SK-N-SH treated with all-trans-retinoic acid at 6 μM for 48 hours (cell line): ENCODE data around the gene DAGLA.

Experiments
- ARNTL ChIP-seq: fragments of 450-650 bp; formaldehyde crosslinking; IDR thresholded peaks from 2 replicates; pipeline ENCODE4 v1.5.0; 2020; ENCODE audit warnings: low read depth, mild to moderate bottlenecking, moderate library complexity, borderline replicate concordance
- GLIS3 ChIP-seq: fragments of 250-450 bp; sonication (Bioruptor Pico); IDR thresholded peaks from 2 replicates; pipeline ENCODE4 v1.5.0; 2020; ENCODE audit warnings: mild to moderate bottlenecking, moderate library complexity
- SNAI2 ChIP-seq: fragments of 250-450 bp; sonication (Bioruptor Pico); IDR thresholded peaks from 2 replicates; pipeline ENCODE4 v1.5.0; 2020; ENCODE audit warnings: mild to moderate bottlenecking, moderate library complexity
- TCF4 ChIP-seq: fragments of 250-450 bp; sonication (Bioruptor Pico); IDR thresholded peaks from 2 replicates; pipeline ENCODE4 v1.8.0; 2021; ENCODE audit warnings: mild to moderate bottlenecking, moderate library complexity, borderline replicate concordance
- ZFP3 ChIP-seq: fragments of 250-450 bp; sonication (Bioruptor Pico); IDR thresholded peaks from 2 replicates; pipeline ENCODE4 v1.5.0; 2020; ENCODE audit warnings: mild to moderate bottlenecking, moderate library complexity
- ZNF565 ChIP-seq: fragments of 450-650 bp; formaldehyde crosslinking; conservative IDR thresholded peaks from 2 replicates; pipeline ENCODE4 v1.5.0; 2020; ENCODE audit warnings: low read depth, mild to moderate bottlenecking, moderate library complexity
- TF ChIP-seq, protein P1 (sequence below): fragments of 250-450 bp; sonication (Bioruptor Pico); IDR thresholded peaks from 2 replicates; pipeline ENCODE4 v1.8.0; 2021; ENCODE audit warnings: low read depth, mild to moderate bottlenecking, moderate library complexity, borderline replicate concordance

DNA sequence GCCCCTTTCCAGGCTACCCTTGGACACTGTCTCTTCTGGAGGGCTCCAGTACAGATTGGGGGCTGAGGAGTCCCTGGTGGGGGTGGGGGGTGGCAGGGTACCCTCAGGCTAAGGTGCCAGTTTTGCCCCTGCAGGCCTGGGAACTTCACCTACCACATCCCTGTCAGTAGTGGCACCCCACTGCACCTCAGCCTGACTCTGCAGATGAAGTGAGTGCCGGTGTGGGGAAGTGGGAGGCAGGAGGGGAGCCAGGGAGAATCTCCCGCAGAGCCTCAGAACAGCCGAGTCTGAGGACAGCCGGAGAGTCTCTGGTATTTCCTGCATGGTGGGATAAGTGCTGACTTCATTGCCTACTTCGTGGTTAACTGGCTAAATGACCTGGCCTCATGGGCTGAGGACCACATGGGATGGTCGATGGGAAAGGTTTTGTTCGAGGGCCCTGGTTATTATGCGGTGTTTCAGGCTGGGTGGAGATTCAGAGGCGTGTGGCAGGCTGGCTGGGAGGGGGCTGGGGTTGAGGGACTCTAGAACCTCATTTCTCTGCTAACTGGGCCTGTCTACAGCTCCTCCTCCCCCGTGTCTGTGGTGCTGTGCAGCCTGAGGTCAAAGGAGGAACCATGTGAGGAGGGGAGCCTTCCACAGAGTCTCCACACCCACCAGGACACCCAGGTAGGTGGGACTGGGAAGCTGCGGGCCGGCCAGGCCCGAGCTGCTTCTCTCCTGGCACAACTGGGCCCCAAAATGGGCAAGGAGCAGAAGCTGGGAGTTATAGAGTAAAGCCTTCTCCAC lies 103.7 kb downstream of the DAGLA start:
- TF ChIP-seq TCF4 (CRISPR knock-in tag) = no peak
- no peak for TF ChIP-seq ZNF565 (CRISPR knock-in tag)
- no peak for TF ChIP-seq GLIS3
- TF ChIP-seq ZFP3 (CRISPR knock-in tag) = no peak
- TF ChIP-seq, protein P1, sequence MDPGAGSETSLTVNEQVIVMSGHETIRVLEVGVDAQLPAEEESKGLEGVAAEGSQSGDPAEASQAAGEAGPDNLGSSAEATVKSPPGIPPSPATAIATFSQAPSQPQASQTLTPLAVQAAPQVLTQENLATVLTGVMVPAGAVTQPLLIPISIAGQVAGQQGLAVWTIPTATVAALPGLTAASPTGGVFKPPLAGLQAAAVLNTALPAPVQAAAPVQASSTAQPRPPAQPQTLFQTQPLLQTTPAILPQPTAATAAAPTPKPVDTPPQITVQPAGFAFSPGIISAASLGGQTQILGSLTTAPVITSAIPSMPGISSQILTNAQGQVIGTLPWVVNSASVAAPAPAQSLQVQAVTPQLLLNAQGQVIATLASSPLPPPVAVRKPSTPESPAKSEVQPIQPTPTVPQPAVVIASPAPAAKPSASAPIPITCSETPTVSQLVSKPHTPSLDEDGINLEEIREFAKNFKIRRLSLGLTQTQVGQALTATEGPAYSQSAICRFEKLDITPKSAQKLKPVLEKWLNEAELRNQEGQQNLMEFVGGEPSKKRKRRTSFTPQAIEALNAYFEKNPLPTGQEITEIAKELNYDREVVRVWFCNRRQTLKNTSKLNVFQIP (CRISPR knock-in tag) = no peak
- TF ChIP-seq ARNTL (CRISPR knock-in tag) = no peak
- no peak for TF ChIP-seq SNAI2 (CRISPR knock-in tag)
